GM19395 (cell line): Measurements from ENCODE around the gene TRIM9.

ENCODE experiments used
- ATAC-seq: cut with Tn5 transposase; IDR thresholded peaks from one replicate; pipeline ENCODE4 v1.9.1; 2021; ENCODE audit warnings: mild to moderate bottlenecking, moderate library complexity; ENCODE audit not compliant: unreplicated experiment

Gene TRIM9

GRCh38 chr14:50937800-50938199 lies 157.1 kb downstream of the TRIM9 start:
- no peak for ATAC-seq

GRCh38 chr14:50937325-50937724 lies 157.6 kb downstream of the TRIM9 start:
- ATAC-seq, result no peak

GRCh38 chr14:50936882-50937281 lies 158.0 kb downstream of the TRIM9 start:
- ATAC-seq, result no peak

GRCh38 chr14:50936016-50936340 lies 158.9 kb downstream of the TRIM9 start:
- no peak for ATAC-seq

- no peak for ATAC-seq
Observed at GRCh38 chr14:50935126-50936015, 159.5 kb downstream of the TRIM9 start.

- ATAC-seq, result no peak
Observed at GRCh38 chr14:50932592-50933495, 162.1 kb downstream of the TRIM9 start.

GRCh38 chr14:50932156-50932555 lies 162.7 kb downstream of the TRIM9 start:
- no peak for ATAC-seq

GRCh38 chr14:50931559-50931958 lies 163.3 kb downstream of the TRIM9 start:
- ATAC-seq, result no peak

GRCh38 chr14:50929506-50929905 lies 165.4 kb downstream of the TRIM9 start:
- no peak for ATAC-seq

GRCh38 chr14:50928002-50928635 lies 166.8 kb downstream of the TRIM9 start:
- ATAC-seq, result no peak

GRCh38 chr14:50926851-50927386 lies 168.0 kb downstream of the TRIM9 start:
- ATAC-seq, result no peak
